SK-N-SH treated with all-trans-retinoic acid at 6 μM for 48 hours (cell line): ENCODE results near the gene TCFL5.

Source experiments
- ARNTL ChIP-seq: fragments of 450-650 bp; formaldehyde crosslinking; IDR thresholded peaks from 2 replicates; pipeline ENCODE4 v1.5.0; 2020; ENCODE audit warnings: low read depth, mild to moderate bottlenecking, moderate library complexity, borderline replicate concordance
- CSDC2 ChIP-seq: fragments of 250-450 bp; sonication (Bioruptor Pico); IDR thresholded peaks from 2 replicates; pipeline ENCODE4 v1.5.0; 2020; ENCODE audit warnings: mild to moderate bottlenecking, moderate library complexity
- RARB ChIP-seq: fragments of 250-450 bp; sonication (Bioruptor Pico); IDR thresholded peaks from 2 replicates; pipeline ENCODE4 v1.8.0; 2021; ENCODE audit warnings: mild to moderate bottlenecking, moderate library complexity
- TOX ChIP-seq: fragments of 250-450 bp; sonication (Bioruptor Pico); IDR thresholded peaks from 2 replicates; pipeline ENCODE4 v1.8.0; 2021; ENCODE audit warnings: mild to moderate bottlenecking, moderate library complexity, borderline replicate concordance
- ZFP30 ChIP-seq: fragments of 450-650 bp; formaldehyde crosslinking; IDR thresholded peaks from 2 replicates; pipeline ENCODE4 v1.5.0; 2022; ENCODE audit warnings: mild to moderate bottlenecking, moderate library complexity
- ZNF70 ChIP-seq: fragments of 450-650 bp; formaldehyde crosslinking; IDR thresholded peaks from 2 replicates; pipeline ENCODE4 v1.5.0; 2020; ENCODE audit warnings: mild to moderate bottlenecking, moderate library complexity
- TF ChIP-seq, protein P1 (sequence below): fragments of 250-450 bp; sonication (Bioruptor Pico); IDR thresholded peaks from 2 replicates; pipeline ENCODE4 v1.8.0; 2020; ENCODE audit warnings: mild to moderate bottlenecking, moderate library complexity, borderline replicate concordance
- TF ChIP-seq, protein P2 (sequence below): fragments of 250-450 bp; sonication (Bioruptor Pico); IDR thresholded peaks from 2 replicates; pipeline ENCODE4 v1.8.0; 2021; ENCODE audit warnings: low read depth, mild to moderate bottlenecking, moderate library complexity, borderline replicate concordance

DNA sequence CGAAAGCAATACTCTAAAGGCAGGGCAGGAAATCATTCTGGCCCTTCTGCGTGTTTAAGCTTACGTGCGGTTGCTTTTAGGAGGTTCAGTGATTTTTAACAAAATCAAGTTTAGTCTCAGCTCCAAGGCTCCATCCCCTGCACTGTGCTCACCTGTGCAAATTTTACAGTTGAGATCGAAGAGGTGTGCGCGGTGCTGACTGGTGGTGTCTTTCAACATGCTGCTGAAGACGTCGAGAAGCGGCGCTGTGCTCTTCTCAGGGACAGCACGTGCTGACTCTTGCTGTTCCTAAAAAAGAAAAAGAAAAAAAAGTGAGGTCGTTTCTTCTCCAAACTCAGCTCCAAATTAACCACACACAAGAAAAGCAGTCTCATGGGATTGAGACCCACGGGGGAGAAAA, 32.6 kb upstream of the TCFL5 start:
- TF ChIP-seq, protein P1, sequence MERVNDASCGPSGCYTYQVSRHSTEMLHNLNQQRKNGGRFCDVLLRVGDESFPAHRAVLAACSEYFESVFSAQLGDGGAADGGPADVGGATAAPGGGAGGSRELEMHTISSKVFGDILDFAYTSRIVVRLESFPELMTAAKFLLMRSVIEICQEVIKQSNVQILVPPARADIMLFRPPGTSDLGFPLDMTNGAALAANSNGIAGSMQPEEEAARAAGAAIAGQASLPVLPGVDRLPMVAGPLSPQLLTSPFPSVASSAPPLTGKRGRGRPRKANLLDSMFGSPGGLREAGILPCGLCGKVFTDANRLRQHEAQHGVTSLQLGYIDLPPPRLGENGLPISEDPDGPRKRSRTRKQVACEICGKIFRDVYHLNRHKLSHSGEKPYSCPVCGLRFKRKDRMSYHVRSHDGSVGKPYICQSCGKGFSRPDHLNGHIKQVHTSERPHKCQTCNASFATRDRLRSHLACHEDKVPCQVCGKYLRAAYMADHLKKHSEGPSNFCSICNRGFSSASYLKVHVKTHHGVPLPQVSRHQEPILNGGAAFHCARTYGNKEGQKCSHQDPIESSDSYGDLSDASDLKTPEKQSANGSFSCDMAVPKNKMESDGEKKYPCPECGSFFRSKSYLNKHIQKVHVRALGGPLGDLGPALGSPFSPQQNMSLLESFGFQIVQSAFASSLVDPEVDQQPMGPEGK (CRISPR knock-in tag), result no peak
- TF ChIP-seq, protein P2, sequence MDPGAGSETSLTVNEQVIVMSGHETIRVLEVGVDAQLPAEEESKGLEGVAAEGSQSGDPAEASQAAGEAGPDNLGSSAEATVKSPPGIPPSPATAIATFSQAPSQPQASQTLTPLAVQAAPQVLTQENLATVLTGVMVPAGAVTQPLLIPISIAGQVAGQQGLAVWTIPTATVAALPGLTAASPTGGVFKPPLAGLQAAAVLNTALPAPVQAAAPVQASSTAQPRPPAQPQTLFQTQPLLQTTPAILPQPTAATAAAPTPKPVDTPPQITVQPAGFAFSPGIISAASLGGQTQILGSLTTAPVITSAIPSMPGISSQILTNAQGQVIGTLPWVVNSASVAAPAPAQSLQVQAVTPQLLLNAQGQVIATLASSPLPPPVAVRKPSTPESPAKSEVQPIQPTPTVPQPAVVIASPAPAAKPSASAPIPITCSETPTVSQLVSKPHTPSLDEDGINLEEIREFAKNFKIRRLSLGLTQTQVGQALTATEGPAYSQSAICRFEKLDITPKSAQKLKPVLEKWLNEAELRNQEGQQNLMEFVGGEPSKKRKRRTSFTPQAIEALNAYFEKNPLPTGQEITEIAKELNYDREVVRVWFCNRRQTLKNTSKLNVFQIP (CRISPR knock-in tag), result no peak
- TF ChIP-seq ZFP30 (CRISPR knock-in tag) (no peak), RARB (CRISPR knock-in tag) (no peak), ARNTL (CRISPR knock-in tag) (no peak), ZNF70 (CRISPR knock-in tag) (no peak), TOX (no peak), CSDC2 (CRISPR knock-in tag) (no peak)
